Astrocyte of the spinal cord (primary cell): ENCODE results near the gene GADD45A.
"Not testable (repeated sequence)": the region's sequence is repeated elsewhere in the genome, so short reads cannot be mapped to it uniquely, and the experiment has no call there.

ENCODE experiments used
- DNase-seq: peaks from one replicate; pipeline ENCODE4 v3.0.0; 2011; ENCODE audit warnings: low read depth, low spot score
- H3K4me3 ChIP-seq: 2 replicates; pipeline ENCODE4 v1.5.1; 2011; ENCODE audit warnings: low read depth, mild to moderate bottlenecking, low read length, moderate library complexity
- in situ Hi-C: cut with HindIII; loops from 2 replicates; pipeline ENCODE4 v1.10.0; 2017; ENCODE audit warnings: low sequenced_read_pairs
- TF ChIP-seq, protein P1 (sequence below): IDR thresholded peaks from 2 replicates; pipeline ENCODE4 v1.5.1; 2012; ENCODE audit warnings: low read depth, mild to moderate bottlenecking, low read length, inconsistent platforms

The GADD45A gene

DNA sequence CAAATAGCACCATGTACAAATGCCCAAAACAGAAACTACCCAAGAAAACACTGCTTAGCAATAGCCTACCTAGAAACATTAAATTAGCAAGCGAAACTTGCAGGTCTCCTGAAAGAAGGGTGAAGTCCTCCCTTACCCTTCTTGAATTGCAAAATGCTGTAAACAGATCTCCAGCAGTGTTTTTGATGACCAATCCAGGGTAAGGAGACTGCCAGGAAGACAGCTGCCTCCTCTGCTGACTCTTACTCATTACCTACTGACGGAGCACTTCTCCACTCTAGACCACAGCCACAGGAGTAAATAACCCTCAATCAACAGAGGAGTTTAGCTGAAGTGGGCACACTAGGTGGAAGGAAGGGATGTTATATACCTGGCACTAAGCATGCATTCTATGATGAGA is 32.2 kb upstream of the GADD45A start:
- DNase-seq = peak; percentile 74
- in situ Hi-C loops = no loop called here
- TF ChIP-seq, protein P1, sequence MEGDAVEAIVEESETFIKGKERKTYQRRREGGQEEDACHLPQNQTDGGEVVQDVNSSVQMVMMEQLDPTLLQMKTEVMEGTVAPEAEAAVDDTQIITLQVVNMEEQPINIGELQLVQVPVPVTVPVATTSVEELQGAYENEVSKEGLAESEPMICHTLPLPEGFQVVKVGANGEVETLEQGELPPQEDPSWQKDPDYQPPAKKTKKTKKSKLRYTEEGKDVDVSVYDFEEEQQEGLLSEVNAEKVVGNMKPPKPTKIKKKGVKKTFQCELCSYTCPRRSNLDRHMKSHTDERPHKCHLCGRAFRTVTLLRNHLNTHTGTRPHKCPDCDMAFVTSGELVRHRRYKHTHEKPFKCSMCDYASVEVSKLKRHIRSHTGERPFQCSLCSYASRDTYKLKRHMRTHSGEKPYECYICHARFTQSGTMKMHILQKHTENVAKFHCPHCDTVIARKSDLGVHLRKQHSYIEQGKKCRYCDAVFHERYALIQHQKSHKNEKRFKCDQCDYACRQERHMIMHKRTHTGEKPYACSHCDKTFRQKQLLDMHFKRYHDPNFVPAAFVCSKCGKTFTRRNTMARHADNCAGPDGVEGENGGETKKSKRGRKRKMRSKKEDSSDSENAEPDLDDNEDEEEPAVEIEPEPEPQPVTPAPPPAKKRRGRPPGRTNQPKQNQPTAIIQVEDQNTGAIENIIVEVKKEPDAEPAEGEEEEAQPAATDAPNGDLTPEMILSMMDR = no peak
- H3K4me3 ChIP-seq = no peak overlapping the region

DNA sequence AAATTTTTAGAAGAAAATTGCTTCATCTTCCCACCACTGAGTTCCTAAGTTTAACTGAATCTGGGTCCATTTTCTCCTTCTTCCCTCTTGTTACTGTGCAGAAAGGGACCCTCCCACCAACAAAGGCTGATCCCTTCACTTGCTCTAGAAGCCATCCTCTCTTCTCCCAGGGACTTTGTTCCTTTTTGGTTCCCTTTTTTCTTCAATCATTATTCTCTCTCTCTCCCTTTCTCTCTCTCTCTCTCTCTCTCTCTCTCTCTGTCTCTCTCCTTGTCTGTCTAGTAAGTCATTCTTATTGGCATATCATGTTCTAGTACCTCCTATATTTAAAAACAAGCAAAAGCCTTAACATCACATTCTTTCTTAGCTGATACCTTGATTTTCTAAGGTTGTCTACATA is 31.7 kb upstream of the GADD45A start:
- in situ Hi-C loops = no loop called here
- no peak overlapping the region for H3K4me3 ChIP-seq
- DNase-seq = no peak
- TF ChIP-seq, protein P1 = no peak

DNA sequence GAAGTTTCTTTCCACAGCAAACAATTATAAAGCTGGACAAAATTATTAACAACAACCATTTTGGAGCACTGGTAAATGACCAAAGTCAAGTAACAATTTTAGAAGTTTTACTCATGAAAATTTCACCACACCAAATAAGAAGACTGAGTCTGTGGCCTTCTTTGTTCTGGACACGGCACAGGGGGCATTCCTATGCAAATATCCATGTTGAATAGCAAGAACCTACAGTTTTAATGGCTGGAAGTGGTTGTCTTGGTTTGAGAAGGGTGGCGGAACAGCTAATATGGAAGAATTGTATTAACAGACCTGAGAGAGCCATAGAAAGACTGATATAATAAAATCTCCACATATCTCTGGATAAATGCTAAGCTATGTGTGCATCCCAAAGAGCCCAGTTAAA is 29.4 kb upstream of the GADD45A start:
- in situ Hi-C loops = no loop called here
- no peak overlapping the region for H3K4me3 ChIP-seq
- no peak for DNase-seq
- TF ChIP-seq, protein P1 = no peak

DNA sequence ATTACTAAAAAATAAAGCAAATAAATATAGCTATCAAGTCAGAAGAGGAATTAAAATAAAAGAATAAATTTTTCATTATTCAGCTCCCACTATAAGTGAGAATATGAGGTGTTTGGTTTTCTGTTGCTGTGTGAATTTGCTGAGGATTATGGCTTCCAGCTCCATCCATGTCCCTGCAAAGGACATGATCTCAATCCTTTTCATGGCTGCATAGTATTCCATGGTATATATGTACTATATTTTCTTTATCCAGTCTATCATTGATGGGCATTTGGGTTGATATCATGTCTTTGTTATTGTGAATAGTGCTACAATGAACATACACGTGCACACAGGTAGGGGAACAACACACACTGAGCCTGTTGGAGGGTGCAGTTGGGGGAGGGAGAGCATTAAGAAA is 27.8 kb upstream of the GADD45A start:
- DNase-seq, H3K4me3 ChIP-seq, in situ Hi-C loops: not testable (repeated sequence)

DNA sequence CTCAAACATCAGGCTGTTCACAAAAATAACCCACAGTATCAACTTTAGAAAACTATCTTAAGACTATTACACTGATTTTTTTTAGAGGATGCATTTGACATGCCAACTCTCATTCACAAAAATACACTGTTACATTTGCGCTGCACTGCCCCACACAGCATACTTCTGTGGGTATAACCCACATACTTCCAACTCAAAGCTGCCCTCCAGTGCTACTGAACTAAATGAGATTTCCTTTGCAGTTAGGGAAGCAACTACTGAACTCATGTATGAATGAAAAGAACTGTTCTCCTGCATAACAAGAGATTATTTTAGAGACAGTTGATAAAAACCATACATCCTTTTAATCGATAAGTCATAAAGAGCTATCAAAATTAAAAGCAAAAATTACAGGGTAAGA is 25.8 kb upstream of the GADD45A start:
- DNase-seq = no peak
- TF ChIP-seq, protein P1 = no peak
- in situ Hi-C loops = no loop called here
- H3K4me3 ChIP-seq = no peak overlapping the region

DNA sequence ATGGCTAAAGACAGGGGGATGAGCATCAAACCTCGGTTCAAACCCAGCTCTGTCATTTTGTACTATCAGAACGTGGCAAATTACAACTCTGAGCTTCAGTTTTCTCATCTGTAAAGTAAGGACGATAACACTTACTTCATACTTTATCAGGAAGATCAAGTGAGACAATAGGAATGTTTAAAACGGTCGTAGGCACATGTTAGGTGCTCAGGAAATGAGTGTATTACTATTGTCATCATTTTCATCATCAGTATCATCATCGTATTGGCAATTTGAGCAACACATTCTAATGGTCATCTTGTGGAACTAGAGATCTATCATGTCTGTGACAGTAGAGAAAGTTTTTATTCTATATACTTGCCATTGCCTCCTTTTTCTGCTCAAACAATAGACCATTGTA is 22.1 kb upstream of the GADD45A start:
- in situ Hi-C loops = no loop called here
- no peak for DNase-seq
- TF ChIP-seq, protein P1 = no peak
- no peak overlapping the region for H3K4me3 ChIP-seq

DNA sequence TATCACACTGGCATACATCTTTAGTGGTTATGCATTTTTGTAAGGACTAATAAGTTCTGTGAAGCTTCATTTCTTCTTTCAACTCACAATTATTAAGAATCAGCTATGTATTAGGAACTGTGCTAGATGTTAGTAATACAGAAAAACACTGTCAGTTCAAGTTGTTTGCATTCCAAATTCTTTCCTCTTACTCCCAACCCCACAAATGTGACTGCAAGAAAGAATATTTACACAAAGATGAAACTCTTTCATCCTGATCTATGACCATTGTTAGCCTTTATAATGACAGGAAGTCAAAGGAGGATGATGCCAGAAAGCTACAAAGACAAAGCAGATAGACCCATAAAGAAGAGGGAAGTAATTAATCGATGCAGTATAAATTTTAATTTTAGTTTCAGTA is 21.0 kb upstream of the GADD45A start:
- TF ChIP-seq, protein P1 = no peak
- H3K4me3 ChIP-seq = no peak overlapping the region
- in situ Hi-C loops = no loop called here
- DNase-seq = no peak

DNA sequence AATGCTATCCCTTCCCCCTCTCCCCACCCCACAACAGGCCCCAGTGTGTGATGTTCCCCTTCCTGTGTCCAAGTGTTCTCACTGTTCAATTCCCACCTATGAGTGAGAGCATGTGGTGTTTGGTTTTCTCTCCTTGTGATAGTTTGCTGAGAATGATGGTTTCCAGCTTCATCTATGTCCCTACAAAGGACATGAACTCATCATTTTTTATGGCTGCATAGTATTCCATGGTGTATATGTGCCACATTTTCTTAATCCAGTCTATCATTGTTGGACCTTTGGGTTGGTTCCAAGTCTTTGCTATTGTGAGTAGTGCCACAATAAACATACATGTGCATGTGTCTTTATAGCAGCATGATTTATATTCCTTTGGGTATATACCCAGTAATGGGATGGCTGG is 19.7 kb upstream of the GADD45A start:
- in situ Hi-C loops, DNase-seq, H3K4me3 ChIP-seq: not testable (repeated sequence)
